Stomach (tissue), 4 donors: ENCODE results near the gene CHRNA7.

Experiments
- EP300 ChIP-seq: sonication (generic); formaldehyde crosslinking; IDR thresholded peaks from one replicate; pipeline ENCODE4 v1.6.1; 2017; ENCODE audit warnings: antibody characterized with exemption
- POLR2AphosphoS5 ChIP-seq, 3 donors: sonication (generic); formaldehyde crosslinking; IDR thresholded peaks; one replicate each; pipeline ENCODE4 v1.6.1; 2016; ENCODE audit warnings: antibody characterized with exemption in 3 of 3

DNA sequence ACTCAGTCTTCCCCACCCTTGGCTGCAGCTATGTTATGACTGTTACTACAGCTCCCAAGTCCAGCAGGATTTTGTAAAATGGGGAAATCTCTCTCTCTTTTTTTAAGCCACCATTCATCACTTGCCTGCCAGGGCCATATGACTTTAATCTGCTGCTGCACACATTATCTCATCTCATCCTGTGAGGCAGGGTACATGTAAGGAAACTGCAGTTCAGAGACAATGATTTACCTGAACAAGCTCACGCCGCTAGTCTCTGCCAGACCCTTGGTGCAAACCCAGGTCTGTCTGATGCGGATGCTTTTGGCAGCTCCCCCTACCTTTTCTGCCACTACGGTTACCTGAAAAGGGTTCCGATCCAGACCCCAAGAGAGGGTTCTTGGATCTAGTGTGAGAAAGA is 78.3 kb downstream of the CHRNA7 start:
- TF ChIP-seq EP300 = no peak
- no peak for TF ChIP-seq POLR2AphosphoS5 (IDR thresholded peaks at IDR 0.05)
